Testis (tissue), 3 donors: ENCODE results near the gene JAK3. TPM values are rescaled to one million over a fixed set of nuclear protein-coding genes. Genes with fewer than 3 reads are reported as not detected.

Experiments used
- DNase-seq: peaks from one replicate; pipeline ENCODE4 v3.0.0-alpha.2; 2019
- H3K27ac ChIP-seq, 2 donors: fragments of 200-600 bp; sonication (generic); one replicate each; pipeline ENCODE4 v1.5.1; 2019
- H3K27me3 ChIP-seq: fragments of 200-600 bp; sonication (generic); one replicate; pipeline ENCODE4 v1.5.1; 2019
- H3K36me3 ChIP-seq: fragments of 200-600 bp; sonication (generic); one replicate; pipeline ENCODE4 v1.5.1; 2017; ENCODE audit warnings: low read depth; ENCODE audit errors: missing control alignments
- H3K4me1 ChIP-seq: fragments of 200-600 bp; sonication (generic); one replicate; pipeline ENCODE4 v1.5.1; 2019
- H3K4me3 ChIP-seq, 2 donors: fragments of 200-600 bp; sonication (generic); one replicate each; pipeline ENCODE4 v1.5.1; 2017 to 2019
- H3K9me3 ChIP-seq: fragments of 200-600 bp; sonication (generic); one replicate; pipeline ENCODE4 v1.5.1; 2017
- POLR2A ChIP-seq: fragments of 450-650 bp; IDR thresholded peaks from one replicate; pipeline ENCODE4 v1.6.1; 2017; ENCODE audit warnings: antibody characterized with exemption, mild to moderate bottlenecking, moderate library complexity
- WGBS, 2 donors: methylation state at CpG; one replicate each; pipeline ENCODE4 v1.1.5; 2018; 5-methylcytosine and 5-hydroxymethylcytosine counted together
- intact Hi-C: fragments of 100-400 bp; cut with DNase I; formaldehyde crosslinking; loops from one replicate; pipeline ENCODE4 v1.15.1; 2023; ENCODE audit warnings: low total_unique reads
- polyA plus RNA-seq: library from polyadenylated mRNA; stranded (reverse); fragments of 350-450 nt; fragmentation: Illumina TruSeq; extraction: RNeasy Lipid Tissue Mini Kit (QIAGEN cat#74804); gene quantifications from one replicate; pipeline ENCODE4 v1.2.3, GENCODE V29; 2014; ENCODE audit warnings: low read depth, low replicate concordance; ENCODE audit not compliant: insufficient read depth
- total RNA-seq, 2 donors: library from RNA; depleted of rRNA; stranded (reverse); fragments of >200 nt; gene quantifications; one replicate each; pipeline ENCODE4 v1.2.3, GENCODE V29; 2016
- TF ChIP-seq, protein P1 (sequence below), 3 experiments: fragments of 450-650 bp in 2 of 3; fragments of 200-600 bp in 1 of 3; sonication (generic) in 1 of 3; IDR thresholded peaks; one replicate each; pipeline ENCODE4 v1.5.1; 2016 to 2019; ENCODE audit warnings: antibody characterized with exemption in 3 of 3, mild to moderate bottlenecking in 2 of 3, moderate library complexity in 1 of 3

The JAK3 gene
- total and polyA plus RNA-seq, 3 donors from 2014 or later = 3.5 to 10.5 (median 5.0) TPM

DNA sequence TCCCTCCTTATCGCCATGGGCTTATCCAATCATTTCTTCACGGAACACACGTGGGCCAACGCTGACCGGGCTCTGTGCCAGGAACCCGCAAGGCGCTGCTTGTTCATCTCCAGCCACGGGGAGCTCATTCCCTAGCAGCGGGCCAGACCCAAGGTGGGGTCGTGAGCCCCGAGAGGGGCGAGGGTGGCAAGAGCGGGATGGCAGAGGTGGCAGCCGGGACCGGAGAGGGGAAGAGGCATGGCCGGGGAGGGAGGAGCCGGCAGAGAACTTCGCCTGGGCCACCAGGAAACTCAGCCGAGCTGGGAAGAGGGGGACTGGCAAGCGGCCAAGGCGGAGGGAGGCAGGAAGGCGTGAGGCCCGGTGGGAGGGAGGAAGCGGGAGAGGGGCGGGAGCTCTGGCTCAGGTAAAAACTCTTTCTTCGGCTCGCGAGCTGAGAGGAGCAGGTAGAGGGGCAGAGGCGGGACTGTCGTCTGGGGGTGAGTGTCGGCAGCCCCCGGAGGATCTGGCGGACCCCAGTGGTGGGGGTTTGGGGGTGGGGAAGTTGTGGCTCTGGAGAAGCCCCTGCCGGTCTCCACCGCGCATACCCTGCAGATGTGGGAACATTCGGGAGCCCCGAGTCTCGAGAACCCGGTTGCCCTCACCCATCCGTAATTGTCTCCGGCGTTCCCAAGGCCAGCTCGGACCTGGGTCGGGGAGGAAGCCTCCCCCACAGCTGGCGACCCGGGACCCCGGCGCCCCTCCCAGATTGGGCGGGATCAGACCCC lies 52.9 kb downstream of the JAK3 start, which contains the start of gene B3GNT3:
TSS of gene B3GNT3 (plus strand) at position 408 of the 764 bp plus-strand sequence. CDS start 12,670 bp downstream, outside the sequence.
- Histone ChIP-seq H3K36me3 (no peaks in the 10 kb centered on the region), H3K4me1 (peaks cover 15% of the 10 kb centered on the region), H3K27me3 (no peaks in the 10 kb centered on the region), H3K4me3 (peak within 1 kb of the TSS; percentile 19 to 46), H3K9me3 (no peaks in the 10 kb centered on the region), H3K27ac (no peak within 1 kb of the TSS)
- WGBS, 2 donors = 5% methylated on average over 28 to 50 of the region's 50 CpGs
- peak; percentile 42 for DNase-seq
- TF ChIP-seq, protein P1, sequence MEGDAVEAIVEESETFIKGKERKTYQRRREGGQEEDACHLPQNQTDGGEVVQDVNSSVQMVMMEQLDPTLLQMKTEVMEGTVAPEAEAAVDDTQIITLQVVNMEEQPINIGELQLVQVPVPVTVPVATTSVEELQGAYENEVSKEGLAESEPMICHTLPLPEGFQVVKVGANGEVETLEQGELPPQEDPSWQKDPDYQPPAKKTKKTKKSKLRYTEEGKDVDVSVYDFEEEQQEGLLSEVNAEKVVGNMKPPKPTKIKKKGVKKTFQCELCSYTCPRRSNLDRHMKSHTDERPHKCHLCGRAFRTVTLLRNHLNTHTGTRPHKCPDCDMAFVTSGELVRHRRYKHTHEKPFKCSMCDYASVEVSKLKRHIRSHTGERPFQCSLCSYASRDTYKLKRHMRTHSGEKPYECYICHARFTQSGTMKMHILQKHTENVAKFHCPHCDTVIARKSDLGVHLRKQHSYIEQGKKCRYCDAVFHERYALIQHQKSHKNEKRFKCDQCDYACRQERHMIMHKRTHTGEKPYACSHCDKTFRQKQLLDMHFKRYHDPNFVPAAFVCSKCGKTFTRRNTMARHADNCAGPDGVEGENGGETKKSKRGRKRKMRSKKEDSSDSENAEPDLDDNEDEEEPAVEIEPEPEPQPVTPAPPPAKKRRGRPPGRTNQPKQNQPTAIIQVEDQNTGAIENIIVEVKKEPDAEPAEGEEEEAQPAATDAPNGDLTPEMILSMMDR (IDR thresholded peaks at IDR 0.05) = no peak
- TF ChIP-seq POLR2A = no peak
- intact Hi-C loops = no loop called here

DNA sequence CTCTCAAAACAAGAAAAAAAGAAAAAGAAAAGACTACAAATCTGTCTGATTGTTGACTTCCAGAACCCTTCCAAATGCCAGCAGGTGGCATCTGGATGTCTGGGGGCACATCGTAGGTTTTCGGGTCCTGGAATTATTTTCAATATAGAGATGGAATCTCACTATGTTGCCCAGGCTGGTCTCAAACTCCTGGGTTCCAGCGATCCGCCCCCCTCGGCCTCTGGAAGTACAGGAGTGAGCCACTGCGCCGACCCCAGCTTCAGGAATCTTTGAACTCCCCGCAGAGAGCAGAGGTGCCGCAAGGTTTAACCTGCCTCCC lies 53.4 kb downstream of the JAK3 start:
- Histone ChIP-seq H3K9me3 (no peaks in the 10 kb centered on the region), H3K27me3 (no peaks in the 10 kb centered on the region), H3K27ac (no peak overlapping the region), H3K4me3 (peak overlapping the region; percentile 19 to 46), H3K36me3 (no peaks in the 10 kb centered on the region), H3K4me1 (peaks cover 15% of the 10 kb centered on the region)
- intact Hi-C loops = no loop called here
- TF ChIP-seq, protein P1 (IDR thresholded peaks at IDR 0.05) = no peak
- WGBS, 2 donors = 39 to 54% methylated on average over 9 of the region's 9 CpGs
- DNase-seq = no peak

DNA sequence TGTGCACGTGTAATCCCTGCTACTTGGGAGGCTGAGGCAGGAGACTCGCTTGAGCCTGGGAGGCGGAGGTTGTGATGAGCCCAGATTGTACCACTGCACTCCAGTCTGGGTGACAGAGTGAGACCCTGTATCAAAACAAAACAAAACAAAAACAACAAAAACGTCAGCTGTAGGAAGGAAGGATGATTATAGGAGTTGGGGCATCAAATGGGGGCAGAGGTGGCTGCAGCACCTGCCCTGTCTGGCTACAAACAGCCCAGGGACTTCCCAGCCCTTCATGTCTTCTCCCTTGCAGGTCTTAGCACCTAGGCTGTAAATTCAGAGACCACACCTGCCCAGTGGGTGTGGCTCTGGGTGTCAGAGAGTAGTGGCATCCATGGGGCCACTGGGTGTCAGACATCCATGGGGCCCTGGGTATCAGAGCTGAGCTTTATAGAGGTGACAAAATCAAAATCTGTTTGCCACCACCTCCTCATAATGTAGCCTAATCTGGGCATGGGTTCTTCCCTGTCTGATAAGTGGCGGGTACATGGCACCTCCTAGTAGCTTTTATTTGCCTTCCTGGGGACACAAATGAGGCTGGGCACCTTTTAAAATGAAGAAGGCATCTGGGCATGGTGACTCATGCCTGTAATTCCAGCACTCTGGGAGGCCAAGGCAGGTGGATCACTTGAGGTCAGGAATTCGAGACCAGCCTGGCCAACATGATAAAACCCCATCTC lies 57.6 kb downstream of the JAK3 start:
- peaks cover 11% of the 10 kb centered on the region for H3K4me1 ChIP-seq
- no peak for TF ChIP-seq POLR2A
- TF ChIP-seq, protein P1 (IDR thresholded peaks at IDR 0.05) = no peak
- no peak for DNase-seq
- WGBS, 2 donors = 81 to 84% methylated on average over 6 of the region's 6 CpGs
- H3K9me3 ChIP-seq = no peaks in the 10 kb centered on the region
- H3K27ac ChIP-seq = no peak overlapping the region
- no peak overlapping the region for H3K4me3 ChIP-seq
- no peaks in the 10 kb centered on the region for H3K36me3 ChIP-seq
- H3K27me3 ChIP-seq = no peaks in the 10 kb centered on the region
- intact Hi-C loops = no loop called here

DNA sequence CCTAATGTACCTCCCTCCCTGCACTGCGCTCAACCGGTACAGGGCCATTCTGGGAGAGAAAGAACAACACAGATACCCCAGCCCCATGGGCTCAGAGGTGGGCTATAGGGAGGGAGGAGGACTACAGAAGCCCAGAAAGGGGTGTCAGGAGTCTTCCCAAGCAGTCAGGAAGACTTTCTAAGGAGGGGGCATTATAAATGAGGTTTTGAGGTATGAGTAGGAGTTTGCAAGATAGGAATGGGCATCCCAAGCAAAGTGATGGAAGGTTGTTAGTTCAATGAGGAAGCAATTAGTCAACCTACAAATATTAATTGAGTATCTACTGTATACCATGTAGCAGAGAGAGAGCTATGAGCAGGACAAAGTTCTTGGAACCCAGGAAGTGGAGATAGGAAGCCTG lies 59.1 kb downstream of the JAK3 start:
- TF ChIP-seq, protein P1 (IDR thresholded peaks at IDR 0.05) = no peak
- no peak for TF ChIP-seq POLR2A
- DNase-seq = no peak
- Histone ChIP-seq H3K4me3 (no peak overlapping the region), H3K36me3 (no peaks in the 10 kb centered on the region), H3K27me3 (no peaks in the 10 kb centered on the region), H3K4me1 (peaks cover 9% of the 10 kb centered on the region), H3K27ac (no peak overlapping the region), H3K9me3 (no peaks in the 10 kb centered on the region)
- intact Hi-C loops = no loop called here
- 78 to 92% methylated on average over 2 of the region's 2 CpGs for WGBS, 2 donors
